ENCODE measurements around the gene PCSK2.

Gene PCSK2

GRCh38 chr20:17236766-17237165 is 9.9 kb downstream of the PCSK2 start:
- no peak for DNase-seq (ENCODE audit: low read depth)
- H3K4me3 ChIP-seq (ENCODE audit: low read depth, low read length): no peak overlapping the region

GRCh38 chr20:17248224-17248623 is 21.4 kb downstream of the PCSK2 start:
- H3K4me3 ChIP-seq (ENCODE audit: low read depth, low read length): no peak overlapping the region

GRCh38 chr20:17262786-17263185 is 35.9 kb downstream of the PCSK2 start:
- DNase-seq (ENCODE audit: low read depth): no peak
- no peak overlapping the region for H3K4me3 ChIP-seq (ENCODE audit: low read depth, low read length)

More at GRCh38 chr20:17248224-17248623, 21.4 kb downstream of the PCSK2 start:
- DNase-seq (ENCODE audit: low read depth): no peak

DNA sequence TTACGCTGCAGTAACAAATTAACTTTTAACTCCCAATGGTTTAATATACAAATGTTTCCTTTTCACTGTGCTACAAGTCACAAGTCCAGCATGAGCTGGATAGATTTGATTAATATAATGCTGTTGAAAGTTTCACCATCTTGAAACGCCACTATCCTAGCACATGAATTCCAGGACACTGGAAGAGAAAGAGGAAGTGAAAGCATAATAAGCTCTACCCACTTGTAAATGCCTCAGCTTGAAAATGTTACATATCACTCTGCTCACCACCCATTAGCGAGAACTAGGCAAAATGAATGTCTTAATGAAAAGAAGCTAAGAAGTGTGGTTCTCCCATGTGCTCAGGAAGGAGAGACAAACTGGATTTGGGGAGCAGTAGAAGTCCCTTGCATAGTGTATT is 46.9 kb downstream of the PCSK2 start:
- H3K4me3 ChIP-seq (ENCODE audit: low read depth, low read length): no peak overlapping the region
- DNase-seq (ENCODE audit: low read depth): no peak

DNA sequence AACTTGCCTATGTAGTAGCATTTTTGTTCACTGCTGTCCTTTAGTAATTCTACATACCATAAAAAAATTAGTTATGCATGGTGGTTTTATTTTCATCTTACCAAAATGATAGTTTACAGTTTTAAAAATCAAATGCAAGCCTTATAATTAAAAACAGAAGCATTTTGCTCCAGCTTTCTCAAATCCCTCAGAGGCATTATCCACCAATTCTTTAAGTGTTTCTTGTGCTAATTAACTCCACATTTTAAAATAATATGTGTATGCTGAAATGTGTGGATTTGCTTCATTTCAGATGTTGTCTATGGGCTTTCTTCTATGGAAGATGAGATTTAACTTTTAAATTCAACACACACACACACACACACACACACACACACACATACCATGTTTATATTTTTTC is 49.3 kb downstream of the PCSK2 start:
- no peak for DNase-seq (ENCODE audit: low read depth)
- H3K4me3 ChIP-seq (ENCODE audit: low read depth, low read length): no peak overlapping the region

- H3K4me3 ChIP-seq (ENCODE audit: low read depth, low read length): no peak overlapping the region
- DNase-seq (ENCODE audit: low read depth): no peak
Measured at GRCh38 chr20:17281478-17281877, 54.6 kb downstream of the PCSK2 start.

GRCh38 chr20:17282501-17282900 is 55.7 kb downstream of the PCSK2 start:
- no peak for DNase-seq (ENCODE audit: low read depth)
- no peak overlapping the region for H3K4me3 ChIP-seq (ENCODE audit: low read depth, low read length)

- H3K4me3 ChIP-seq (ENCODE audit: low read depth, low read length): no peak overlapping the region
- no peak for DNase-seq (ENCODE audit: low read depth)
Measured at GRCh38 chr20:17287503-17287902, 60.7 kb downstream of the PCSK2 start.

DNA sequence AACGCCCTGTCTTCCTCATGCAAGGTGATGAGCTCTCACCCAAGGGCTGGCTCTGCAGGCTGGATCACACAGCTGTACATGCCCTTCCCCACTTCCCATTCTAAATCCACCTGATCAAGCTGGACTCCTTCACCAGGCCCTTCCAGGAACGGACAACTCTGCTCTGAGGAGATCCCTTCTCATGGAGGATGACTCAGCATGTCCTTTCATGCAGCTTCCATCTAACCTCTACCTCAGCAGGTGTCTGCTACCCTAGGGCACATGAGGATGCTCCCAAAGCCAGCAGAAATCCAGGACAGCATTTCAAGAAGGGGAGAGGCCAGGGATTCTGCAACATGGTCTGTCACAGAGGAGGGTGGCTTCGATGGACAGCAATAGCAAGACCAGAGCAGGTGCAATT is 61.2 kb downstream of the PCSK2 start:
- no peak for DNase-seq (ENCODE audit: low read depth)
- H3K4me3 ChIP-seq (ENCODE audit: low read depth, low read length): no peak overlapping the region

DNA sequence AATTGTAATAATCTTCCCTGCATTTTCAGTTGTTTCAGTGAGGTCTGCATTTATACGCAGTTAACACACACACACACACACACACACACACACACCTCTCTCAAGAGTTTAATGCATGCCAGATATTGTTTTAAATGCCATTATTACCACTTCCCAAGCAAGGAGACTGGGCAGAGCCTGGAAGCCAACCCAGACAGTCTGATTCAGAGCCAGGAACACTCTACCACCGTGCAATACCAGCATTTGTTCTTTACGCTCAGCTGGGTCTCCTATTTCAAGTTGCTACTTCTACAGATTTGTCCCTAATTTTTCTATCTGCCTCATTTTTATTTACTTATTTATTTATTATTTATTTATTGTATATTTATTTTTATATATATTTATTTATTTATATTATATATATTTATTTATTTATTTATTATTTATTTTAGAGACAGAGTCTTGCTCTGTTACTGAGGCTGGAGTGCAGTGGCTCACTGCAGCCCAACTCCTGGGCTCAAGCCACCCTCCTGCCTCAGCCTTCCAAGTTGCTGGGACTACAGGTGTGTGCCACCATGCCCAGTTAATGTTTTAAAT is 68.4 kb downstream of the PCSK2 start:
- DNase-seq (ENCODE audit: low read depth): no peak
- no peak overlapping the region for H3K4me3 ChIP-seq (ENCODE audit: low read depth, low read length)

GRCh38 chr20:17295991-17296390 is 69.2 kb downstream of the PCSK2 start:
- H3K4me3 ChIP-seq (ENCODE audit: low read depth, low read length): no peak overlapping the region
- DNase-seq (ENCODE audit: low read depth): no peak

- H3K4me3 ChIP-seq (ENCODE audit: low read depth, low read length): no peak overlapping the region
- no peak for DNase-seq (ENCODE audit: low read depth)
Measured at GRCh38 chr20:17298171-17298570, 71.3 kb downstream of the PCSK2 start.

- no peak overlapping the region for H3K4me3 ChIP-seq (ENCODE audit: low read depth, low read length)
- DNase-seq (ENCODE audit: low read depth): no peak
Measured at GRCh38 chr20:17298751-17299150, 71.9 kb downstream of the PCSK2 start.

DNA sequence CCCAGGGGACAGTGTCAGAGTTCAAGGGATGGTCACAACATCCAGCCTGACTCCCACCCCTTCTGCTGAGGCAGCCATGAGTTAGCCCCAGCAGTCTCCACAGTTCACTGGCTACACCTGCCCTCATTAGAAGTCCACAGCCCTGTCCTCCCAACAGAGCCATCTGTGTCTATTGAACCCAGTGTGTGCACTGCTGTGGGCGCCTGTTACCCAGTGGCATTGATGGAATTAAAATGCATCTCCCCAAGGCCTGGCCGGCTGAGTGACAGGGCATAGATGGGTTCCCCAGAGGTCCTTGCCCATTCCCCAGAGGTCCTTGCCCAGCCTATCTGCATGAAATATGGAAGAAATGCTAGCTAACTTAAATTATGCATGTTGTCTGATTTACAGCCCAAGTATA is 73.3 kb downstream of the PCSK2 start:
- H3K4me3 ChIP-seq (ENCODE audit: low read depth, low read length): no peak overlapping the region
- DNase-seq (ENCODE audit: low read depth): no peak

- H3K4me3 ChIP-seq (ENCODE audit: low read depth, low read length): no peak overlapping the region
- DNase-seq (ENCODE audit: low read depth): no peak
Measured at GRCh38 chr20:17304774-17305173, 77.9 kb downstream of the PCSK2 start.

- DNase-seq (ENCODE audit: low read depth): no peak
- H3K4me3 ChIP-seq (ENCODE audit: low read depth, low read length): no peak overlapping the region
Measured at GRCh38 chr20:17306427-17306826, 79.6 kb downstream of the PCSK2 start.

- H3K4me3 ChIP-seq (ENCODE audit: low read depth, low read length): no peak overlapping the region
- DNase-seq (ENCODE audit: low read depth): no peak
Measured at GRCh38 chr20:17314264-17314663, 87.4 kb downstream of the PCSK2 start.

DNA sequence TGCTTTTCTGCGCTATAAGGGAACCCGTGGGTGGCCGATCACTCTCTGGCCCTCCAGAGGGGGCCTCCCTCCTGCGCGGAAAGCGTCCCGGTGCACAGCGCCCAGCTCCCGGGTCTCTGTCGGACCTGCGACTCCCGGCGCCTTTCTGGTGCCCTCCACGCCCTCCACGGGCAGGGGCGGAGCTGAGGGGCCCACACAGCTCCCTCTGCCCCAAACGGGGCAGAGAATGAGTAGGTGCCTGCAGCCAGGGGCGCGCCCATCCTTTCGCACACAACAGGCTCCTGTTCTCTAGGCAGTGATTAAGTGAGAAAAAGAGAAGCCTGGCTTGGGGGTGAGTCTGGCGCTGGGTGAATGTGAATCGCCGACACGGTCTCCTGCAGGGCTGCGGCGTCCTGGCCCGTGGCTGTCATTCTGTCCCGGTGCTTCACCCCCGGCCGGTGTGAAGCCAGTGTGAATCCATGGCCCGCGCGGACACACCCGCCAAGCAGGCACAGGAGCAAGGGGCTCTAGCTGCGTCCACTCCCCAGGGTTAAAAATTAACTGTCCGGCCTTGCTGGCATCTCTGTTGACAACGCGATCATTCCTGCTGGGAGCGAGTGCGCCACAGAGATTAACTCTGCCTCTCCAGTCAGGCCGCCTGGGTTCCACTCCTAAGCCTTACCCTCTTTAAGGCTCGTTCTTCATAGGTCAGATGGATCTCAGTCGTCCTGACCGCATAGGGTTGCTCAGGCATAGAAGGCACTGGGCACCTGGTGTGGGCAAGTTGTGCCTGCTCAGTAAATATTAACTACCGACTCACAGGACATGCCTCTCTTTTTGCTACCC is 88.8 kb downstream of the PCSK2 start:
- no peak for DNase-seq (ENCODE audit: low read depth)

GRCh38 chr20:17316316-17317038 is 89.6 kb downstream of the PCSK2 start:
- no peak for DNase-seq (ENCODE audit: low read depth)
- no peak overlapping the region for H3K4me3 ChIP-seq (ENCODE audit: low read depth, low read length)

More for the DNA sequence above, 88.8 kb downstream of the PCSK2 start:
- H3K4me3 ChIP-seq (ENCODE audit: low read depth, low read length): no peak overlapping the region

GRCh38 chr20:17317341-17317740 is 90.5 kb downstream of the PCSK2 start:
- DNase-seq (ENCODE audit: low read depth): no peak
- H3K4me3 ChIP-seq (ENCODE audit: low read depth, low read length): no peak overlapping the region

GRCh38 chr20:17320456-17320855 is 93.6 kb downstream of the PCSK2 start:
- DNase-seq (ENCODE audit: low read depth): no peak
- H3K4me3 ChIP-seq (ENCODE audit: low read depth, low read length): no peak overlapping the region
